HepG2 (cell line): ENCODE measurements around the gene ZNF440. TPM values are rescaled to one million over a fixed set of nuclear protein-coding genes. Genes with fewer than 3 reads are reported as not detected.

Experiments used
- ATAC-seq: fragments of 200-7000 bp; cut with Tn5 transposase; 3 replicates; pipeline ENCODE4 v1.9.1; 2020; ENCODE audit warnings: mild to moderate bottlenecking, moderate library complexity
- BruUV-seq: library from RNA; stranded (reverse); fragments of 400-500 nt; replicated peaks from 2 replicates; lab custom pipeline; 2021; lab: Mats Ljungman, UMichigan
- CTCF ChIA-PET: fragments of 300-600 bp; formaldehyde crosslinking; extraction: SDS; loops from one replicate; lab custom pipeline; 2021; ENCODE audit warnings: low total read pairs, inconsistent platforms, low intra/inter-chr PET ratio; lab: Yijun Ruan, JAX
- POLR2A ChIA-PET: fragments of 350-600 bp; sonication (Branson Sonifier 250); formaldehyde crosslinking; loops from one replicate; lab custom pipeline; 2020; ENCODE audit warnings: antibody characterized with exemption, inconsistent platforms; lab: Yijun Ruan, JAX
- DNase-seq: peaks from one replicate; pipeline ENCODE4 v3.0.0-alpha.2; 2015; ENCODE audit warnings: low spot score
- FAIRE-seq: peaks from 3 replicates; lab custom pipeline; 2011; peaks lifted over from hg19 to GRCh38; lab: Jason Lieb, UNC
- H2AFZ ChIP-seq: one replicate; pipeline ENCODE4 v1.6.1; 2011; ENCODE audit warnings: low read length, inconsistent platforms
- H3K27ac ChIP-seq: fragments of 300-600 bp; 3 replicates; pipeline ENCODE4 v1.8.0; 2011; ENCODE audit warnings: mixed run types, mild to moderate bottlenecking, mixed read lengths, low read length, inconsistent platforms; ENCODE audit not compliant: insufficient read depth; ENCODE audit errors: extremely low read length
- H3K27me3 ChIP-seq, 2 experiments: fragments of 200-600 bp in 1 of 2; 2 replicates in 1 of 2; 3 replicates in 1 of 2; pipeline versions ENCODE4 v1.6.0 to v1.8.0; 2011; ENCODE audit warnings: low read length in 2 of 2, mild to moderate bottlenecking in 2 of 2, moderate library complexity in 2 of 2, inconsistent platforms in 1 of 2; ENCODE audit not compliant: insufficient read depth in 2 of 2, control insufficient read depth in 1 of 2
- H3K36me3 ChIP-seq, 2 experiments: fragments of 200-600 bp in 1 of 2; replicated peaks in 1 of 2; 2 replicates in 1 of 2; 3 replicates in 1 of 2; pipeline versions ENCODE4 v1.5.1 to v1.8.0; 2011; ENCODE audit warnings: low read length in 2 of 2, inconsistent platforms in 1 of 2; ENCODE audit not compliant: insufficient read depth in 2 of 2, control insufficient read depth in 1 of 2
- H3K4me1 ChIP-seq: 2 replicates; pipeline ENCODE4 v1.5.1; 2012; ENCODE audit warnings: low read length, inconsistent platforms; ENCODE audit not compliant: insufficient read depth
- H3K4me2 ChIP-seq: 2 replicates; pipeline ENCODE4 v1.6.0; 2011; ENCODE audit warnings: low read depth, low read length, inconsistent platforms
- H3K4me3 ChIP-seq, 3 experiments: fragments of 200-600 bp in 1 of 3; sonication (generic), shearing (Covaris generic) in 1 of 3; replicated peaks in 1 of 3; 2 replicates each; pipeline ENCODE4 v1.5.1; 2011 to 2016; ENCODE audit warnings: low read length in 3 of 3, inconsistent platforms in 2 of 3, low read depth in 2 of 3, mild to moderate bottlenecking in 2 of 3, control low read depth in 1 of 3, mixed read lengths in 1 of 3; ENCODE audit not compliant: insufficient read depth in 1 of 3
- H3K79me2 ChIP-seq: one replicate; pipeline ENCODE4 v1.6.1; 2011; ENCODE audit warnings: low read length, inconsistent platforms; ENCODE audit not compliant: insufficient read depth
- H3K9ac ChIP-seq: 2 replicates; pipeline ENCODE4 v1.6.0; 2011; ENCODE audit warnings: mild to moderate bottlenecking, low read depth, low read length, inconsistent platforms; ENCODE audit not compliant: insufficient read depth
- H3K9me3 ChIP-seq: 2 replicates; pipeline ENCODE4 v1.5.1; 2012; ENCODE audit warnings: mild to moderate bottlenecking, low read length
- H4K20me1 ChIP-seq: 2 replicates; pipeline ENCODE4 v1.6.0; 2011; ENCODE audit warnings: inconsistent platforms, mild to moderate bottlenecking, low read length, moderate library complexity; ENCODE audit not compliant: insufficient read depth
- ARNTL ChIP-seq: sonication (generic); formaldehyde crosslinking; IDR thresholded peaks from 2 replicates; pipeline ENCODE4 v1.4.0; 2020; ENCODE audit warnings: mild to moderate bottlenecking, missing genetic modification reagents
- EED ChIP-seq: sonication (generic); formaldehyde crosslinking; IDR thresholded peaks from 2 replicates; pipeline ENCODE4 v1.5.0; 2020; ENCODE audit warnings: mild to moderate bottlenecking, missing genetic modification reagents
- FOSL1 ChIP-seq: sonication (generic); formaldehyde crosslinking; IDR thresholded peaks from 2 replicates; pipeline ENCODE4 v1.9.0; 2021; ENCODE audit warnings: missing genetic modification reagents, borderline replicate concordance
- KAT2B ChIP-seq: fragments of 150-350 bp; IDR thresholded peaks from 2 replicates; pipeline ENCODE4 v1.6.1; 2014; ENCODE audit warnings: low read depth, low read length, borderline replicate concordance
- MAX ChIP-seq: IDR thresholded peaks from 2 replicates; pipeline ENCODE4 v1.6.1; 2012; ENCODE audit warnings: inconsistent platforms
- MEIS1 ChIP-seq: sonication (generic); formaldehyde crosslinking; IDR thresholded peaks from 2 replicates; pipeline ENCODE4 v1.9.0; 2021; ENCODE audit warnings: mild to moderate bottlenecking, missing genetic modification reagents, moderate library complexity, borderline replicate concordance
- SNAPC5 ChIP-seq: sonication (generic); formaldehyde crosslinking; IDR thresholded peaks from 2 replicates; pipeline ENCODE4 v1.8.1; 2023; ENCODE audit warnings: mild to moderate bottlenecking, missing genetic modification reagents, borderline replicate concordance
- TEAD2 ChIP-seq: sonication (generic); formaldehyde crosslinking; IDR thresholded peaks from 2 replicates; pipeline ENCODE4 v1.9.0; 2021; ENCODE audit warnings: missing genetic modification reagents
- ZFP62 ChIP-seq: sonication (generic); formaldehyde crosslinking; IDR thresholded peaks from 2 replicates; pipeline ENCODE4 v1.4.0; 2020; ENCODE audit warnings: missing genetic modification reagents
- ZNF563 ChIP-seq: sonication (generic); formaldehyde crosslinking; IDR thresholded peaks from 2 replicates; pipeline ENCODE4 v1.8.0; 2022; ENCODE audit warnings: mild to moderate bottlenecking, moderate library complexity, missing genetic modification reagents
- ZNF678 ChIP-seq: sonication (generic); formaldehyde crosslinking; IDR thresholded peaks from 2 replicates; pipeline ENCODE4 v1.4.0; 2020; ENCODE audit warnings: mild to moderate bottlenecking, missing genetic modification reagents
- WGBS: methylation state at CpG from one replicate; pipeline ENCODE4 v1.1.6; 2017; ENCODE audit warnings: low lambda C conversion rate; 5-methylcytosine and 5-hydroxymethylcytosine counted together
- in situ Hi-C: cut with HindIII; loops from 2 replicates; pipeline ENCODE4 v1.10.0; 2017; ENCODE audit warnings: low pct_unique_long_range_greater_than_20kb; ENCODE audit not compliant: extremely low pct_ligation_motif_present
- intact Hi-C: fragments of 100-400 bp; cut with micrococcal nuclease; formaldehyde crosslinking; loops from one replicate; pipeline ENCODE4 v1.10.0; 2022; ENCODE audit not compliant: unreplicated experiment
- polyA plus RNA-seq, 8 experiments: library from polyadenylated mRNA; depleted of rRNA in 3 of 8; stranded (reverse) in 7 of 8; unstranded in 1 of 8; fragments of >200 nt; fragmentation: Illumina TruSeq in 4 of 8; extraction: Trizol in 4 of 8; gene quantifications; 2 replicates each; pipeline versions ENCODE4 v1.2.1 to v1.2.3, GENCODE V29; 2011 to 2016; ENCODE audit warnings: low read depth in 4 of 8, missing spikeins in 1 of 8, mixed read lengths in 1 of 8; ENCODE audit not compliant: insufficient read depth in 1 of 8
- total RNA-seq, 5 experiments: library from RNA; depleted of rRNA; stranded (reverse); fragments of >200 nt; fragmentation: Illumina TruSeq; extraction: Trizol; gene quantifications; 2 replicates each; pipeline ENCODE4 v1.2.3, GENCODE V29; 2016; ENCODE audit warnings: low read depth in 1 of 5

ZNF440 gene
- total and polyA plus RNA-seq, 2 of the 13 experiments (the other 11 are each of a cell fraction or from before 2014, with no cell fraction given) = 2.7 to 12.4 TPM

GRCh38 chr19:11821474-11822109, 7.5 kb downstream of the ZNF440 start:
- intact Hi-C loops = no loop called here
- no peak for ATAC-seq
- CTCF ChIA-PET = no interaction called here

More at GRCh38 chr19:11821474-11822109, 7.5 kb downstream of the ZNF440 start:
- Histone ChIP-seq H3K4me2 (no peak overlapping the region), H3K36me3 (no peaks in the 10 kb centered on the region; a peak in 1 of 5 replicates), H4K20me1 (no peaks in the 10 kb centered on the region), H2AFZ (no peak overlapping the region), H3K4me1 (no peaks in the 10 kb centered on the region), H3K9me3 (no peaks in the 10 kb centered on the region), H3K27me3 (no peaks in the 10 kb centered on the region), H3K9ac (no peak overlapping the region), H3K79me2 (peaks cover 3% of the 10 kb centered on the region), H3K4me3 (no peak overlapping the region), H3K27ac (no peak overlapping the region)
- POLR2A ChIA-PET = no interaction called here
- BruUV-seq = no TSS peak
- no peak for DNase-seq
- FAIRE-seq = no peak
- in situ Hi-C loops = no loop called here
- TF ChIP-seq TEAD2 (CRISPR knock-in tag) = no peak
- TF ChIP-seq MAX = no peak
- TF ChIP-seq FOSL1 (CRISPR knock-in tag) = no peak
- no peak for TF ChIP-seq ZNF563 (CRISPR knock-in tag)
- no peak for TF ChIP-seq KAT2B
- no peak for TF ChIP-seq EED (CRISPR knock-in tag)
- TF ChIP-seq ZNF678 (CRISPR knock-in tag) = no peak
- TF ChIP-seq ARNTL (CRISPR knock-in tag) = no peak
- TF ChIP-seq ZFP62 (CRISPR knock-in tag) = no peak
- TF ChIP-seq SNAPC5 = no peak
- TF ChIP-seq MEIS1 (CRISPR knock-in tag) = no peak
- WGBS = 100% methylated on average over 5 of the region's 5 CpGs
